GM12801 (cell line): ENCODE measurements around the gene LGALS13.

Source experiments
- TF ChIP-seq, protein P1 (sequence below): IDR thresholded peaks from one replicate; pipeline ENCODE4 v1.5.1; 2011; ENCODE audit warnings: control low read depth; ENCODE audit not compliant: insufficient read length; ENCODE audit errors: extremely low read depth

LGALS13 gene

DNA sequence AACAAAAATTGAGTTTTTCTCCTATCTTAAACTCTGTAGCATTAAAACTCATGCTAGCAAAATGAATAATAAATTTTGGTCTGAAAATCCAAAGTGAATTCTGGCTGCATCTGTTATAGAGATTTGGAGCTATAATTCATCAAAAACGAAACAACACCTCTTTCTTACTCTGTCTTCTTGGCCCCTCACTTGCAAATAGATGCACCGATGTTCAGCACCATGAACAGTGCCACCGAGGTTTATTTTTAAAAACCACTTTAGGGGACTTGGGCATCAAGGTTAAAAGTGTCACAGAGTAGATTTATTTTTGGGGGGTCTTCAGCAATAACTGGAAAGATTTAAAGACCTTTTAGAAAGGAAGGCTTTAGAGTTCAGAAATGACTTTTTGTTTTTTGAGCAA lies 36.3 kb upstream of the LGALS13 start:
- TF ChIP-seq, protein P1, sequence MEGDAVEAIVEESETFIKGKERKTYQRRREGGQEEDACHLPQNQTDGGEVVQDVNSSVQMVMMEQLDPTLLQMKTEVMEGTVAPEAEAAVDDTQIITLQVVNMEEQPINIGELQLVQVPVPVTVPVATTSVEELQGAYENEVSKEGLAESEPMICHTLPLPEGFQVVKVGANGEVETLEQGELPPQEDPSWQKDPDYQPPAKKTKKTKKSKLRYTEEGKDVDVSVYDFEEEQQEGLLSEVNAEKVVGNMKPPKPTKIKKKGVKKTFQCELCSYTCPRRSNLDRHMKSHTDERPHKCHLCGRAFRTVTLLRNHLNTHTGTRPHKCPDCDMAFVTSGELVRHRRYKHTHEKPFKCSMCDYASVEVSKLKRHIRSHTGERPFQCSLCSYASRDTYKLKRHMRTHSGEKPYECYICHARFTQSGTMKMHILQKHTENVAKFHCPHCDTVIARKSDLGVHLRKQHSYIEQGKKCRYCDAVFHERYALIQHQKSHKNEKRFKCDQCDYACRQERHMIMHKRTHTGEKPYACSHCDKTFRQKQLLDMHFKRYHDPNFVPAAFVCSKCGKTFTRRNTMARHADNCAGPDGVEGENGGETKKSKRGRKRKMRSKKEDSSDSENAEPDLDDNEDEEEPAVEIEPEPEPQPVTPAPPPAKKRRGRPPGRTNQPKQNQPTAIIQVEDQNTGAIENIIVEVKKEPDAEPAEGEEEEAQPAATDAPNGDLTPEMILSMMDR: no peak

DNA sequence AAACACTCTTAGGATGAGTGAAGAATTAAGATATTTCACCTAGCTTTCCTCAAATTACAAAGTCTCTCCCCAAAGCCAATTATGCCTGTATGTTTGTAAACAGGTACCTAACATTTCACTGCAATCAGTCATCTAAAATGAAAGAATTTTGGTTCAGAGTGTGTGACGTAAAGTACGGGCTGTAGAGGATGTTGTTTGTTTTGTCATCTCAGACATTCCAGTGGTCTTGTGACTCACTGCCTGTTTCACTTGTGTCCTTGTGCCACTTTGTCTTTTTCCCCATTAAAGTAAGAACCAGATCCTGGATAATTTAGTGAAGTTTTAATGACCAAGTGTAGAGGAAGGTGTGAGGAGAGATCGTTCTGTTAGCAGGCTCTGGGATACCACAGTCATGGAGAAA lies 33.7 kb upstream of the LGALS13 start:
- TF ChIP-seq, protein P1: no peak

DNA sequence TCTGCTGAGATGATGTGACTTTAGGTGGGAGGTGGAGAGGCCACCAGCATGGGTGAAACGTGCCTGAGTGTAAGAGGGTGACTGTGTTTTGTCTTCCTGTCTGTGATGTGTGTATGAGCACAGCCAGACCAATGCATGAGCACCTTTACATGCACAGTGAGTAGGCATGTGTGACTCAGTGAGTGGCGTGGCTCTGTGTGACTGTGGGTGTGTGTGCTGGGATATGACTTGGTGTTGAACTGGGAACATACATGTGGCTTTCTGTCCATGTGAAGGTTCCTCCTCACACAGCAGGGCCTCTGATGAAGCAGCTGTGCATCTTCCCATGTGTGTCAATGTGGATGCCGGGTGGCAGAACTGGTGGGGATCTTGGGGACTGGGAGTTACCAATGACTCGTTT lies 19.9 kb upstream of the LGALS13 start:
- TF ChIP-seq, protein P1: no peak

DNA sequence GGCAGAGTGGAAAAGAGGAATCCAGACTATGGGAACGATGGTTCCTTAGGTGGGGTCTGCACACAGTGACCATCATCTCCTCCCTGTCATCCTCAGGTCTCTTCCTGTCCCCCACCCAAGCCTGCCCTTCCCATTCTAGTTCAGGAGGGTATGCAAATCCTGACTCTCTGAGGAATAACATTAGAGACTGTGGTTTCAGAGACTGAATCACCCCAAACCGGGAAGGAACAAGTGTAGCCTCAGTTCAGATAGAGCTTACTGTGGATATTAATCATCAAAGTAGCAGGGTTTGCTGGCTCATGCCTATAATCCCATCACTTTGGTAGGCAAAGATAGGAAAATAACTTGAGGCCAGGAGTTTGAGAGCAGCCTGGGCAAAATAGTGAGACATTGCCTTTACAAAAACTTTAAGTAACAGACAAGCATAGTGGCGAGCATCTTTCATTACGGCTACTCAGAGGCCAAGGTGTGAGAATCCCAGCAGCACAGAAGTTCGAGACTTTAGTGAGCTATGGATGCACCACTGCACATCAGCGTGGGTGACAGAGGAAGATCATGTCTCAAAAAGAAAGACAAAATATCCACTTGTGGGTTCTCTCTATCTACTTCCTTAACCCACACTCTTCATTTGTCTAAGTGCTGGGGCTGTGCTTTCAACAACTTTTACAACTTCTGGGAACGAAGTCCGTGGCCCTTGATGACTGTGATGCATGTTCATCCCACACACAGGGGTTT lies 19.3 kb upstream of the LGALS13 start:
- TF ChIP-seq, protein P1: no peak

DNA sequence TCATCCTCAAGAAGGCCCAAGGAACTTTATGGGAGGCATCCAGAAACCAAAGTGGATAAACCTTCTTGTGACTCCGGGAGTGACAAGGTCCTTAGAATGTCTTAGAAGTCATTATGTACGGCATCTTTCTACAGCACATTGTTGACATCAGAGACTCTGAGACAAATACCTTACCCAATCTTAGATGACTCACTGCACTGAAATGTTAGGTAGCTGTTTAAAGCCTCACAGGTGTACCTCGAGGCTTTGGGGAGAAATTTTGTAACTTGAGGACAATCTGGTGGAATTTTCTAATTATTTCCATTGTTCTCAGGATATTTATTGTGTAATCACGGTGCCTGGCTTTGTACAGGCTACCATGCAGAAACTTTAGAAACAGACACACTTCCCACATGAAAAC lies 14.8 kb upstream of the LGALS13 start:
- TF ChIP-seq, protein P1: no peak

DNA sequence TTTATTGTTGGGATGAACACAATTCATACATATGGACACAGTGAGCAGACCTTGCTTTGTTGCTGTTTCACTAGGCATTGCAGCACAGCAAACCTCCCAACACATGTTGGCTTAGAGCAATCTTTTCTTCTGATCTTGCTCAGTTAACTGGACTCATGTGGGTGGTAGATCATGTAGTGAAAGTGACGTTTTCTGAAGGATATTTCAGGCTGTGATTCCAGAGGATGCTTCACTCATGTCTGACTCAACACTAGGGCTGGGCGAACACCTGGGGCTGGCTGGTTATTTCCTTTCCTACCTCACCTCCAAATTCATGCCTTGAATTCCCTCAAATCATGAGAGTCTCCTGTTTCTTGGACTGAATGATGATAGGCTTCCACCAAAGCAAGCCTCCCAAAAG lies 14.3 kb upstream of the LGALS13 start:
- TF ChIP-seq, protein P1: no peak

DNA sequence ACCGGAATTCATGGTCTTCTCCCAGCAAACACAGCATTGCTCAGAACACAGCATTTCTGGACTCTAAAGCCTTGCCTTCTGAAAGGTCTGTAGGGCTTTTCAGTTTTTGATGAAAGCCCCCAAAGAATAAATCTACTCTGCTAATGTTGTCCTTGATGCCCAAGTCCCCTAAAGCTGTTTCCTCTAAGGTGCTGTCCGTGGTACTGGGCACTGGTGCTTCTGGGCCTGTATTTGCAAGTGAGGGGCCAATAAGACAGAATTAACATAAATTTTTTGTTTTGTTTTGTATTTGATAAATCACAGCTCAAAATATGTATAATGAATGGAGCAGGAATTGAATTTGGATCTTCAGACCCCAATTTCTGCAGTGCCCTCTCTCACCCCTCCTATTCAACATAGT lies 12.1 kb upstream of the LGALS13 start:
- TF ChIP-seq, protein P1: no peak
